Measurements from ENCODE around the gene SAPCD2.

DNA sequence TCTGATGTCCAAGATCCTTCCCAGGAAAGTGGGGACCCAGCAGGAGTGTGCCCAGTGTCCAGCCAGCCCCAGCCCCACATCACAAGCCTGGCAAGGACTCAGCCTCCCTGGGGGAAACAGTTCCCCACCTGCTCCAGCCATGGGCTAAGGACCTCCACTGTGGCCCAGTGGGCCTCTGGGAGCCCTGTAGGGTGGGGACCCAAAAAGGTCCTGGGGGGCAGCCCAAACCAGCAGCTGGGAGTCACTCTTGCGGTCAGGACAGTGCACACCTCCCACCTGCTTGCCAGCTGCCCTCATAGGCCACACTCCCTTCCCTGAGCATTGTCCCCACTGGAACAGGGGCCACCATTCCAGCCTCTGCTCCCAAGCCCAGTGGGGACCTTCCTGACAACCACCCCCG is 44.0 kb downstream of the SAPCD2 start:
- TF ChIP-seq EZH2 (IDR thresholded peaks at IDR 0.05; ENCODE audit: low read length) (no peak), CTCF (optimal IDR thresholded peaks at IDR 0.05 in 1 of 3, IDR thresholded peaks at IDR 0.05 in 1 of 3, conservative IDR thresholded peaks at IDR 0.05 in 1 of 3; ENCODE audit: extremely low read depth in 1 of 3, insufficient read depth in 2 of 3, low read length in 3 of 3) (no peak)
